Measurements from ENCODE around the gene OGFOD3. TPM values are rescaled to one million over a fixed set of nuclear protein-coding genes. Genes with fewer than 3 reads are reported as not detected.

The OGFOD3 gene
- total RNA-seq, 1 experiment from 2014 or later: 26.6 TPM

DNA sequence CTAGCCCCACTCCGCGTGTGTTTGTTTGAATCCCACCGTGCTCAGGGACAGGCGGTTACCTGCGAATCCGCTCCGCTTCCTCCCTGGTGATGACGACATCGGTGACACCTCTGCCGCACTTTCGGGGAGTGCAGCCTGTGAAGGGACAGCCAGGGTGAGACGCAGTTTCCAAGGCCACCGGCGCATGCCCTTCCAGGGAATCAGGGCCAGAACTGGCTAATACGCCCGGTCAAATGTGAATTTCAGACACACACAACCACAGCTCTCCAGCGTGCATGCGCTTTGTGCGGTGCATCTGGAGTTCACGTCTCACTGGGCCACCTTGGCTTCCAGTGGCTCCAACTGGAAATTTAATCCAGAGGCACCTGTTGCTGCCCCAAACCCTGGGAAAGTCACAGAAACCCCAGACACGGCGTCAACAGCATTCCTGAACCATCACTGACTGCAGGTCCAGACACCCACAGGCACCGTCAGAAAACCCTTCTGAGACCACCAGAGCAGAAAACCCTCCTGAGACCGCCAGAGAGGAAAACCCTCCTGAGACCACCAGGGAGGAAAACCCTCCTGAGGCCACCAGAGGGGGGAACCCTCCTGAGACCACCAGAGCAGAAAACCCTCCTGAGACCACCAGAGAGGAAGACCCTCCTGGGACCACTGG lies 6.9 kb downstream of the OGFOD3 start:
- no peak overlapping the region for H3K4me3 ChIP-seq
- TF ChIP-seq EZH2 (IDR thresholded peaks at IDR 0.05; ENCODE audit: low read depth): no peak

DNA sequence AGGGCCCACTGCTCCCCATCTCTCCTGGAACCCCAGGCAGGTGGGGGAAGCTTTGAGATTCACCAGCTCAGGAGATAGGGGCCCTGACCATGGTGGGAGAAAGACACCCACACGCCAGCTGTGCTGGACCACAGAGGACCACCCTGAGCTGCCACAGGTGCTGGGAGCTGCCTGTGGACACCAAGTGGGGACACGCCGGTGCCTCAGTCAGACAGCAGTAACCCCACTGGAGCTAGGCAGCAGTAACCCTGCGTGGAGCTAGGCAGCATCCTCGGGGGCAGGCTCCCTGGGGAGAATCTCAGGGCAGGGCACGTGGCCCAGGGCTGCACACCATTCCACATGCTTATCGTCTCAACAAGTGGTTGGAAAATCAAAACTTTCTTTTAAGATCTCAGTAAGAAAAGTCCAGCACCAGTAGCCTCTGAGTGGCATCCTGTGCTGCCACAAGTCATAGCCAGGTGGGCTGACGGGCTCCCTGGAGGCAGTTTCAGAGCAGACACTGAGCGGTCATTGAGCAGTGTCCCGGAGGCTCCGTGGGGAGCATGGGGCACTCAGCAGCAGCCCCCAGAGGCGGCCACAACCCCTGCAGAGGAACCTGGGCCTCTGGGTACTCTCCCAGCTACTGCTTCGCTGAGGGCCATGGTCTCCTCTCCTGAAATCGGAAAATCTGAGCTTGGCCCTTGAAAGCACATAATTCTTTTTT lies 8.2 kb downstream of the OGFOD3 start:
- no peaks in the 10 kb centered on the region for H3K4me1 ChIP-seq (replicated peaks; ENCODE audit: insufficient read depth)
- H3F3A ChIP-seq (ENCODE audit: insufficient read depth, low read depth): no peaks in the 10 kb centered on the region
- H3K9me3 ChIP-seq (ENCODE audit: insufficient read depth, low read depth): no peaks in the 10 kb centered on the region
- no peaks in the 10 kb centered on the region for H3K27me3 ChIP-seq (ENCODE audit: insufficient read depth, low read depth)
- intact Hi-C loops (cut with micrococcal nuclease; ENCODE audit: unreplicated experiment): loop anchor here (5.0 kb wide), 1 partner anchor 58 kb away; no protein-coding TSS in a partner anchor
- no peak for DNase-seq
- H2AFZ ChIP-seq: no peak overlapping the region
- no TSS peak for BruUV-seq (replicated peaks)
- no peaks in the 10 kb centered on the region for H3K79me2 ChIP-seq (ENCODE audit: low read depth)
- no peaks in the 10 kb centered on the region for H3K36me3 ChIP-seq (ENCODE audit: low read depth)
- peaks cover 7% of the 10 kb centered on the region for H4K20me1 ChIP-seq (ENCODE audit: insufficient read depth)
- H3K9me2 ChIP-seq (ENCODE audit: insufficient read depth): no peaks in the 10 kb centered on the region
- no peak overlapping the region for H3K4me3 ChIP-seq
- TF ChIP-seq, protein P1, sequence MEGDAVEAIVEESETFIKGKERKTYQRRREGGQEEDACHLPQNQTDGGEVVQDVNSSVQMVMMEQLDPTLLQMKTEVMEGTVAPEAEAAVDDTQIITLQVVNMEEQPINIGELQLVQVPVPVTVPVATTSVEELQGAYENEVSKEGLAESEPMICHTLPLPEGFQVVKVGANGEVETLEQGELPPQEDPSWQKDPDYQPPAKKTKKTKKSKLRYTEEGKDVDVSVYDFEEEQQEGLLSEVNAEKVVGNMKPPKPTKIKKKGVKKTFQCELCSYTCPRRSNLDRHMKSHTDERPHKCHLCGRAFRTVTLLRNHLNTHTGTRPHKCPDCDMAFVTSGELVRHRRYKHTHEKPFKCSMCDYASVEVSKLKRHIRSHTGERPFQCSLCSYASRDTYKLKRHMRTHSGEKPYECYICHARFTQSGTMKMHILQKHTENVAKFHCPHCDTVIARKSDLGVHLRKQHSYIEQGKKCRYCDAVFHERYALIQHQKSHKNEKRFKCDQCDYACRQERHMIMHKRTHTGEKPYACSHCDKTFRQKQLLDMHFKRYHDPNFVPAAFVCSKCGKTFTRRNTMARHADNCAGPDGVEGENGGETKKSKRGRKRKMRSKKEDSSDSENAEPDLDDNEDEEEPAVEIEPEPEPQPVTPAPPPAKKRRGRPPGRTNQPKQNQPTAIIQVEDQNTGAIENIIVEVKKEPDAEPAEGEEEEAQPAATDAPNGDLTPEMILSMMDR (conservative IDR thresholded peaks at IDR 0.05): no peak
- no peak for TF ChIP-seq EZH2 (IDR thresholded peaks at IDR 0.05; ENCODE audit: low read depth)
- H3K4me2 ChIP-seq: no peak overlapping the region
- no peak overlapping the region for H3K27ac ChIP-seq
- ChIA-PET CTCF (interaction anchor here (0.7 kb wide), 1 partner anchor 561 kb away, joined by 10 read pairs; no protein-coding TSS in a partner anchor), POLR2A (ENCODE audit: unreplicated experiment) (no interaction called here)

More for the DNA sequence above, 6.9 kb downstream of the OGFOD3 start:
- Histone ChIP-seq H2AFZ (no peak overlapping the region), H3K9me3 (ENCODE audit: insufficient read depth, low read depth) (no peaks in the 10 kb centered on the region), H3K27ac (no peak overlapping the region), H3K4me1 (replicated peaks; ENCODE audit: insufficient read depth) (no peaks in the 10 kb centered on the region), H3K79me2 (ENCODE audit: low read depth) (no peaks in the 10 kb centered on the region), H3F3A (ENCODE audit: insufficient read depth, low read depth) (no peaks in the 10 kb centered on the region), H3K36me3 (ENCODE audit: low read depth) (no peaks in the 10 kb centered on the region), H3K9me2 (ENCODE audit: insufficient read depth) (no peaks in the 10 kb centered on the region), H3K27me3 (ENCODE audit: insufficient read depth, low read depth) (no peaks in the 10 kb centered on the region), H4K20me1 (ENCODE audit: insufficient read depth) (peaks cover 9% of the 10 kb centered on the region), H3K4me2 (no peak overlapping the region)
- POLR2A ChIA-PET (ENCODE audit: unreplicated experiment): no interaction called here
- CTCF ChIA-PET: interaction anchor here (0.7 kb wide), 1 partner anchor 674 kb away, joined by 3 read pairs; no protein-coding TSS in a partner anchor
- no peak for DNase-seq
- BruUV-seq (replicated peaks): no TSS peak
- intact Hi-C loops (cut with micrococcal nuclease; ENCODE audit: unreplicated experiment): loop anchor here (5.0 kb wide), 1 partner anchor 59 kb away; no protein-coding TSS in a partner anchor

GRCh38 chr17:82408938-82409318 lies 9.5 kb downstream of the OGFOD3 start:
- CTCF ChIA-PET: no interaction called here
- Histone ChIP-seq H3K4me2 (no peak overlapping the region), H3K36me3 (ENCODE audit: low read depth) (no peaks in the 10 kb centered on the region), H2AFZ (no peak overlapping the region), H3K79me2 (ENCODE audit: low read depth) (no peaks in the 10 kb centered on the region), H4K20me1 (ENCODE audit: insufficient read depth) (no peaks in the 10 kb centered on the region), H3K27ac (no peak overlapping the region), H3K4me1 (replicated peaks; ENCODE audit: insufficient read depth) (no peaks in the 10 kb centered on the region), H3F3A (ENCODE audit: insufficient read depth, low read depth) (no peaks in the 10 kb centered on the region), H3K27me3 (ENCODE audit: insufficient read depth, low read depth) (no peaks in the 10 kb centered on the region), H3K4me3 (no peak overlapping the region), H3K9me3 (ENCODE audit: insufficient read depth, low read depth) (no peaks in the 10 kb centered on the region), H3K9me2 (ENCODE audit: insufficient read depth) (no peaks in the 10 kb centered on the region)
- BruUV-seq (replicated peaks): no TSS peak
- TF ChIP-seq, protein P1 (conservative IDR thresholded peaks at IDR 0.05): no peak
- no peak for TF ChIP-seq EZH2 (IDR thresholded peaks at IDR 0.05; ENCODE audit: low read depth)
- DNase-seq: no peak
- POLR2A ChIA-PET (ENCODE audit: unreplicated experiment): no interaction called here
- intact Hi-C loops (cut with micrococcal nuclease; ENCODE audit: unreplicated experiment): no loop called here

All from PC-9 (cell line).